Endometrium (tissue), 2 donors: ENCODE measurements around the gene RNF8.
"Not testable (repeated sequence)": the region's sequence is repeated elsewhere in the genome, so short reads cannot be mapped to it uniquely, and the experiment has no call there.

ENCODE experiments used
- FAIRE-seq: peaks from 2 replicates; lab custom pipeline; 2012; peaks lifted over from hg19 to GRCh38; lab: Jason Lieb, UNC
- donor health status: control.
- donor health status: control.

The RNF8 gene

DNA sequence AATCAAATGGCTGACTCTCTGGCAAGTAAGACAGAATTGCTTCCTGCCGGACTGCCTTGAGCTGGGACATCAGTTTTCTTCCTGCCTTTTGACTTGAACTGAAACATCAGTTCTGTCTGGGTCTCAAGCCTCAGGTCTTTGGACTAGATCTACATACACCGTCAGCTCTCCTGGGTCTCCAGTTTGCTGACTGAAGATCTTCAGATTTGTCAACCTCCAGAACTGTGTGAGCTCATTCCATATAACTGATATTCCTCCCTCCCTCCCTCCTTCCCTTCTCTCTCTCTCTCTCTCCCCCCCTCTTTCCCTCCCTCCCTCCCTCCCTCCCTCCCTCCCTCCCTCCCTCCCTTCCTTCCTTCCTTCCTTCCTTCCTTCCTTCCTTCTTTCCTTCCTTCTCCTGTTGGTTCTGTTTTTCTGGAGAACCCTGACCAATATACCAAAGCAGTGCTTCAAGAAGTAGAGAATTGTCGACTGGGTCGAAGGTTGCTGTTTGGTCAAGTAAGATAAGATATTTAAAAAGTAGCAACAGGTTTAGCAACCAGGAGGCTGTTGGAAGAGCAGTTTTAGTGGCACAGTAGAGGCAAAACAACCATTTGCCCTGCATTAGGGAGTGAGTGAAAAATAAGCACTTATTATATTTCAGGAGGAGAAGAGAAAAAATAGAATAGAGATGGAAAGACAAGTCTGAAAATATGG, 46.2 kb downstream of the RNF8 start:
- FAIRE-seq, result no peak

DNA sequence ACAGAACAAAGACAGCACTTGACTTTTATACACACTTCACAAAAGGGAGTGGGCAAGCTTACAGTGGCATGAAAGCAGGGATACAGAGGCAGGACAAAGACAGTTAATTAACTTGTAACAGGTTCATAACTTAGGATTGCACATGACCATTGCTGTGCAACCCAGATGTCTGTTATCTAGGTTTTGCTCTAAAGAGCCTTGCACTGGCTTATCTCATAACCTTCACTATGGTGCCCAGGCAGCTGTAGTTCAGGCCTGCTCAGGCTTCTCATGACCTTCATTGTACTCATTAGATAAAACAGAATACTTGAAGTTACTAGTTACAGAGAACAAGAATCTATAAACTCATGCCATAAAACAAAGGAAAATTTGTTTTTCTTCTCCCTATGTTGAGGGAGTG, 47.9 kb downstream of the RNF8 start:
- FAIRE-seq, result not testable (repeated sequence)

DNA sequence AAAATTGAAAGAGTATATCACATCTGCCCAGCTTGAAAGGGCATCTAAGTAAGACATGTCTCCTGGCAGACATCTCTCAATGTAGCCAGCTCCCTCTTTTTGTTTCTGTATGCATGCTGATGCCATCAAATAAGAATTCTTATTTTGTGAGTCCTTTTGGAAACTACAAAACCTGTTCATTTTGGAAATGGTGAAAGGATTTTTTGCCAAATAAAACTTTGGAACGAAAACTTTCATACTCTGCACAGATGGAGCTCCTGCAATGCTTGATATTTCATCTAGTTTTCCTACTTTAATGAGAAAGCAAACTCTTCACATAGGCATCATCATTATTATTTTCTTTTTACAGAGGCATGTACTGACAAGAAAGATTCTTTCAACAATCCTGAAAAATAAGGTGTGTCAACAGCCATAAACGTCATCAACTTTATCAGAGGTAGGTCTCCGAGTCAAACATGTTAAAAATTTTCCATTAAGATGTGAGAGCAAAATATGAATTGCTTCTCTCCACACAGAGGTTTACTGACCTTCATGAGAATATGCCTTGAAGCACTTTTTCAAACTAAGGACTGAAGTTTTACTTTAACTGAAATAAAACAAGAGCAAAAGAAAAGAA, 53.1 kb downstream of the RNF8 start:
- no peak for FAIRE-seq

DNA sequence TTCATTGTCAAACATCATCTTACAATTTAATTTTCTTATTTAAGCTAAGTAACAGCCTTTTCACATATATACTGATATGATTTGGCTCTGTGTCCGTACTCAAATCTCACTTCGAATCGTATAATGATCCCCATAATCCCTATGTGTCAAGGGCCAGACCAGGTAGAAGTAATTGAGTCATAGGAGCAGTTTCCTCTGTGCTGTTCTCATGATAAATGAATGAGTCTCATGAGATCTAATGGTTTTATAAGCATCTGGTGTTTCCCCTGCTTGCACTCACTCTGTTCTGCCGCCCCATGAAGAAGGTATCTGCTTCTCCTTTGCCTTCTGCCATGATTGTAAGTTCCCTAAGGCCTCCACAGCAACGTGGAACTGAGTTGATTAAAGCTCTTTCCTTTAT, 54.2 kb downstream of the RNF8 start:
- FAIRE-seq, result no peak

DNA sequence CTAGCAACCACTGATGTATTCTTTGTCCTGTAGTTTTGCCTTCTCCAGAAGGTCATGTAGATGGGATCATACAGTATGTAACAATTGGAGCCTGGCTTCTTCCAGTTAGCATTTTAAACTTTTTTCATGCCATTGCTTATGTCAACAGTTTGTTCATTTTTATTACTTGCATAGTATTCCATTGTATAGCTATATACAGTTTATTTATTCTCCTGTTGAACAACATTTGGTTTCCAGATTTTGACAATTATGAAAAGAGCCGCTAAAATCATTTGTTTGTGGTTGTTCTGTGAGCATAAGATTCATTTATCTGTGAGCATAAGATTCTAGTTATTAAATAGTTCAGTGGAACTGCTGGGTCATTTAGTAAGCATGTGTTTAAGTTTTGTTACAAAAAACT, 55.7 kb downstream of the RNF8 start:
- no peak for FAIRE-seq

DNA sequence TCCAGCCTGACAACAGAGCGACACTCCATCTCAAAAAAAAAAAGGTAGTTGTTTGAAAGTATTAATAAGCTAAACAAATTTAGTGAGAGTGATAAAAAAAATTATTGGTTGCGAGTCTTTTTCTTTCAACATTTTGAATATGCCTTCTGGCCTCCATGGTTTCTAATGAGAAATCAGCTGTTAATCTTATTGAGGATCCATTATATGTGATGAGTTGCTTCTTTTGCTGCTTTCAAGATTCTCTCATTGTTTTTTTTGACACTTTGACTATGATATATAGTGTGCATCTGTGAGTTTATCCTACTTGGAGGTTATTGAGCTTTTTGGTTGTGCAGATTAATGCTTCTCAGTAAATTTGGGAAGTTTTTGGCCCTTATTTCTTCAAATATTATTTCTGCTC, 63.6 kb downstream of the RNF8 start:
- FAIRE-seq, result no peak

DNA sequence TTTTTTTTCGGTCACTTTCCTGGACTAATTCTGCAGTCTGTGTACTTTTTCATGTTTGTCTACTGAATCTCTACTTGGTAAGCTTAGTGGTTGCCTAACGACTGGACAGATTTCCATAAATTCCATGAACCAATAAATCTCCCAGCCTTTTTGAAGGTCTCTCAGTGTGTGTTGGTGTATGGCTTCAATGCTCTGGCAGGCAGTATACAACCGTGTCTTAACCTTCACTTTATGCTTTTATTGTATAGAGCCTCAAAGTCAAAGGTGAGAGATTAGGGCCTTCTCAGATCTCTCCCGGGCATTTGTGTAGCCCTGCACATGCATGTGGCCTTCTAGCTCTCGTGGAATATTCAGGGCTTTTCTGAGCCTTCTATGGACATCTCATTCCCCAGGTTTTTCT, 64.9 kb downstream of the RNF8 start:
- no peak for FAIRE-seq

DNA sequence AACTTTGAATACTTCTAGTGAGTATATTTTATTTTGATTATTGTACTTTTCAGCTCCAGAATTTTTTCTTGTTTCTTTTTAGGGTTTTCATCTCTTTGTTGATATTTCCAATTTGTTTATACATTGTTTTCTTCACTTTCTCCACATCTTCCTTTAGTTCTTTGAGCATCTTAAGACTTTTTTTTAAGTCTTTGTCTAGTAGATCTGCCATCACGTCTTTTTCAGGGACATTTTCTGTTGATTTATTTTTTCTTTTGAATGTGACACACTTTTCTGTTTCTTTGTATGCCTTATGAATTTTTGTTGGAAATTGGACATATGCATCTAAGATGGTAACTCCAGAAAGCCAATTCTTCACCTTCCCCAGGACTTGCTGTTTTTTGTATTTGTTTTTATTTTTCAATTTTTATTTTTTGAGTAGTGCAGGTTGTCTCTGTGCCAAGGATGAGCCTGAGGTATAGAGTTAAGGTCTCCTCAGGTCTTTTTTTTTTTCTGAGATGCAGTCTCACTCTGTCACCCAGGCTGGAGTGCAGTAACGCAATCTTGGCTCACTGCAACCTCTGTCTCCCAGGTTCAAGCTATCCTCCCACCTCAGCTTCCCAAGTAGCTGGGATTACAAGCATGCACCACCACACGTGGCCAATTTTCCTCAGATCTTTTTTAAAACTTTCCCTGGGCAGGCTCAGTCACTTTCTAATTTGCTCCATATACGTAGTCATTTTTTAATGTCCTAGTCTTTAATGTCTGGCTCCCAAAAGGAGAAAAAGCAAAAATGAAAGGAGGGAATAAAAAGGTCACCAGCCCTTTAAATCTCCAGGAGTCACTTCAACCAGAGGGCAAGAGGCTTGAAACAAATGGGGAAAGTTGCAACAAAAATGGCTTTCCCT, 72.5 kb downstream of the RNF8 start:
- FAIRE-seq, result no peak

DNA sequence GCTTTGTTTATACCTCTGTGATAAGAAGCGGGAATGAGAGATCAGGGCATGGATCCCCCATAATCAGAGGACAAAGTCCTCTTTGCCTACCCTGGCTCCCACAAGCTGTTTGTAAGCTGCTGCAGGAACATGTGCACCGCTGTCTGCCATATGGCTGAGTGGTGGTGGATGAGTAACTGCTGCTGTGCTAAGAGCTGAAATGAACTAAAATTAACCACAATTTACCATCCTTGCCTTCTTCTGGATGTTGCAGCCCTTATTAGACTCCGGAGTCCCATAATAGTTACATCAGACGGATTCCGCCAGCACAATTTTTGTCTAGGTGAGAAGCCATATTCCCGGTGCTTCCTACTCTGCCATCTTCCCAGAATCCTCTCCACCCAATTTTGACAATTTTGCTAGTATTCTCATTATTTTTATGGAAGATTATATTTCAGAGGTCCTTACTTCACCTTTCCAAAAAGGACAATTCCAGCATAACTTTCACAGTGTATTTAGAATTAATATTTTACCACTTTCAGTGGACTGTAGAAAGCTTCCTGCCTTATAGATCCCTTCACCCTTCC, 73.2 kb downstream of the RNF8 start:
- no peak for FAIRE-seq

DNA sequence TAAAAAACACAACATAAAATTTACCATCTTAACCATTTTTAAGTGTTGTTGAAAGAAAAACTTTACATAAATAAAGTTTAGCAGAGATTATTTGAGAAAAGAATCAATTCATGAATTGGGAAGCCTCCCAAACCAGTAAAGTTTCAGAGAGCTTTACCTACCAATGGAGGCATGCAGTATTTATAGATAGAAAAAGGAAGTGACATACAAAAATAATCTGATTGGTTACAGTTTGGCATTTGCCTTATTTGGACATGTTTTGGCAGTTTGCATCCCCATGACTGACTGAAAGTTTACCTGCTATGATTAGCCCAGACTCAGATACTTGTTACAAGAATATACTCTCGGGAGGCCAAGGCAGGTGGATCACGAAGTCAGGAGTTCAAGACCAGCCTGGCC, 75.6 kb downstream of the RNF8 start:
- FAIRE-seq, result no peak

DNA sequence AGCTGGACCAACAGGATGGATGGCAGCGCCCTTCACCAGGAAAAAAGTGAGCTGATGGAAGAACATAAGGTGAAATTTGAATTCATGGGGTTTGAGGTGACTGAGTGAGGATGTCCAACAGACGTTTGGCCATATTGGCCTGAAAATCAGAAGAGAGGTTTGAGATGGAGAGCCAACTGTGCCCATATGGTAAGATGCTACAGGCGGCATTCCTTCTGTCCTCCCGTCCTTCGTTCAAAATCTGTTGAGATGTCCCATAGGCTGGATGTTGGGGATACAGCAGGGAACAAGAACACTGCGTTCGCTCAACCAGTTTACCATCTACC, 78.8 kb downstream of the RNF8 start:
- no peak for FAIRE-seq

DNA sequence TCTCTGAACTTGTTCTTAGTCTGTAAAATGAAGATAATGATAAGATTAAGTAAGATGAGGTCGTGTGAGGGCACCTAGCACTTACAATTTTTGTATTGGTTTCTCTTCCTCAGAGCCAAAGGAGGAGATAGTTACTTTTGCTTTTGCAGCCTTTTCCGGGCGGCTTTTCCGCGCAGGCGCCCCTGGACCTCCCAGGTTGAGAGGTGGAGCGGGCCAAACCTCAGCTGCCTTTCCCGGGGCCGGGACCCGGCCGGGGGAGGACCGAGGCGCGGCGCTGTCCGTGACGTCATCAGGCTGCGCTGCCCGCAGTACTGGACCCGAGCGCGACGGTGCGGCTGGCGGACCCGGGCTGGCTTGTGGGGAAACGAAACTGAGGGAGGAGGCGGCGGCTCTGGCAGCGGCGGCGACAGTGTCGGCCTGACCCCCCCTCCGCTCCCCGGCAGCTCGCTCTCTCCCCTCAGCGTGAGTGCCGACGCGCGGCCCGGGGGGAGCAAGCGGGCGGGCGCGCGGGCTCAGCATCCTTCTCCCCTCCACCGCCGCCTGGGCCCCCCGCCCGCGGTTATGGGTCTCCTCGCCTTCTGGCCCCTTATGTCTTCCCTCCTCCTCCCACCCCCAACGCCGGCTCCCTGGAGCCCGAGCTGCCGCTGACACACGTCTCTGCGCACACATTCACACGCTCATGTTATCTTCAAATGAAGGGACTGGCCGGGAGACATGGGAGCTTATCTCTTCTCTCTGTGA, 79.3 kb downstream of the RNF8 start, which contains the start of gene CMTR1:
Gene CMTR1, plus strand, starts transcription at position 306 of the 741 bp plus-strand sequence. CDS start 2,409 bp downstream, outside the sequence.
- FAIRE-seq, result peak; percentile 26

DNA sequence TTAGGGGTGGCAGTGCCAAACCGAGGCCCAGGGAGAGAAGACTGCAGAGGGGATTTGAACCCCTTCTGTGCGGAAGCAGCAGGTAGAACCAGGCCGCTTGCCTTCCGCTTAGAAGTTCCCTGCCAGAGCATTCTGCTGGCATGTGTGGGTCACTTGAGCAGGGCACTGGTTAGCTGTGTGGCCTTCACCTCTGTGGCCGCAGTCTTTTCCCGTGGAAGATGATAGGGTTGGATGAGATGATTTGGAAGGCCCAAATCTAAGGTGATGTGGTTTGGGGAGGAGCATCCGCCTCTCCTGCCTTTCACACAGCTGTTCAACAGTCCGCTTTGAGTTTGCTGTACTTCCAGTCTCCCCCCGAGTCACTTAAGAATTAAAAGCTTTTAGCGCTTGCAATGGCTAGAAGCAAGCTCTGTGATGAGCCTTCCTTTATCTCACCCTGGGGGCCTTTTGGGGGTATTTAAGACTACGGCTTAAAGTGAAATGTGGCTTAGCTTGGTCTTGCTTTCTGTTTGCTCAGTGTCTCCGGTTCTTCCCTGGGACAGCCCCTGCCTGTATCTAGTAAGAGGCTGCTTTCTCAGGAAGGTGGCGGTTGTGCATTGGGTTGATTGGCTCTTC, 80.0 kb downstream of the RNF8 start:
- no peak for FAIRE-seq

DNA sequence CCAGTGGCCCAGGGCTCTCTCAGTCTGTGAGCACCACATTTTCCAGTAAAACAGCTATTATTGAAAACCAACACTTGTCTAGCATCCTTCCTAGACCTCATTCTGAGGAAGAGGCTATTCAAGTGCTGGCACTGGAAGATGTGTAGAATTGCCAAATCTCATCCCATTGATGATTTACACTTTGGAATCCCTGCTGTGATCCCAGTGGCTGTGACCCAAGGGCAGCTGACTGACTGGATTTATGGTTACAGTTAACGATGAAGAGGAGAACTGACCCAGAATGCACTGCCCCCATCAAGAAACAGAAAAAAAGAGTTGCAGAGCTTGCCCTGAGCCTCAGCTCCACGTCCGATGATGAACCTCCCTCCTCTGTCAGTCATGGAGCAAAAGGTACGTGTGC, 81.6 kb downstream of the RNF8 start:
- no peak for FAIRE-seq

DNA sequence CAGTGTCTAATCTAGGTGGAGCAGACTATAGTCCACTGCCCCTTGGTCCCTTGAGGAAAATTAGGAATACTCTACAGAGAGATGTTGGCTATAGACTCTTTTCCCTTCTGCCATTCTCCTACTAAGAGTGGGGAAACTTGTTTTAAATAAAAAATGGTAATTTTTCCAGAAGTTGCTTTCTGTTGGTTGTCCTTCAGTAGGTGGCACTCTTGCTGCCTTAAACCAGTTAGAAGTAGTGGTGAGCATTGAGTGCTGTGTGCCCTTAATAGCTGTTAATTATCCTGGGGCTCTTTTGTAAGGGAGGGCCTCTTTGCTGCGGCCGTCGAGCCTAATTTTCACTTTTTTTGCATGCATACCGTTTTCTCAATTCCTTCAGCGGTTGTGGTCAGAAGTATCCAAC, 82.0 kb downstream of the RNF8 start:
- FAIRE-seq, result no peak

DNA sequence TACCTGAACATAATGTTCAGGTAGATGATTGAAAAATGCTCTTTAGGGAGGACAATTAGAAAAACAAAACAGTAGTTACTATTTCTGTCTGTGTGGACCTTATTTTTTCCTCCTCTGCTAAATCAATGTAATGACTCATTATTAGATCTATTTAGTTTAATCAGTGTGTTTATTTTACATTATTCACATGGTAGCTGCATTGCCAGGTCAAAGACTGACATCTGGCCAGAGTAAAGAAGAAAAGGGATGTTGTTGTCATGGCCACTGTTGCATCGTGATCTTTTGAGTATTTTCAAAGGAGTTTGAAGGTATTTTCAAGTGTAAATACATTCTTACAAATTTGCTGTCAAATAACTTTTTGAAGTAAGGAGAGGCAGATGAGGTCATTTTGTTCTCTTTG, 85.1 kb downstream of the RNF8 start:
- no peak for FAIRE-seq

DNA sequence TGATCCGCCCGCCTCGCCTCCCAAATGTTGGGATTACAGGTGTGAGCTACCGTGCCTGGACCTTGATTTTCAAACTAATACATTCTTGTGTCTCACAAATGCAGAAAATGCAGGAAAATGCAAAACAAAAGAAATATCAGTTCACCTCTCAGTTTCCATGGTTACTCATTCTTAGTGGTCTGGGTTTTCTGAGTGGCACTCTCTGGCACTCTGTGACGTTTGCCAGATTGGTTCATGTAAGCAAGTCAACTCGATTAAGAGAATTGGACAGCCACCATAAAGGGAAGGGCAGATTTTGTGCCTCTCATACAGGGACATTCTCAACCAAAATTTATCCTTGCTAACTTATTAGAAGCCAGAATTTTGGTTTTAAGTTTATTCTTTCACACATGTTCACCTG, 87.9 kb downstream of the RNF8 start:
- no peak for FAIRE-seq

DNA sequence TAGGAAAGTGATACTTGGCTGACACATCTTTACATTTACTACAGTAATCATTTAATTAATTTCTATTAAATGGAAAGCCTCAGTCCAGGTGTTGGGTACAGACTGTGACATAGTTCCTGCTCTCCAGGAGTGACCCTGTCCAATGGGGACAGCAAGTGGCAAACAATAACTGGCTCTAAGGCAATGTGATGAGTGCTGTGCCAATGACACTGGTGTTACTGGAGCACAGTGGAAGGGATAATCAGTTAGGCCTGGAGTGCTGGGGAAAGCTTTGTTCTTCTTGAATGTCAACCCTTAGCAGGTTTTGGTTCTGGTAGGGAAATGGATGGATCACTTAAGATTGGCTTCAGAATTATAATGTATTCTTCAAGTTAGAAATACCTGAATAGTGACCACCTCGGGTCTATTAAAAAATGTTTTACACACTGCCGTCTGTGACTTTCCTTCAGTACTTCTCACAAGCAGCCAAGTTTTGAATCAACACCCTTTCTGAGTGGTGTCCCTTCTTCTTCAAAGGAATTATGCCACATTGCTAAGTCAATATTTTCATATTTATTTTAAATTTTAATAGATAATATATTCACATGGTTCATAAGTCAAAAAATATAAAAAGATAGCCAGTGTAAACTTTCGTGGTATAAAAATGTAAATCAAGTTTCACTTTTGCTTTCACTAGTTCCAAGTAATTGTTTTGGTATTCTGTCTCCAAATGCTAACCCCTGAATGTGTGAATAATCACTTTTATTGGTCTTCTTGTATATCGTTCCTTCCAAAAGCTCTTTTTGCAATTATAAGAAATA, 88.8 kb downstream of the RNF8 start:
- FAIRE-seq, result no peak

DNA sequence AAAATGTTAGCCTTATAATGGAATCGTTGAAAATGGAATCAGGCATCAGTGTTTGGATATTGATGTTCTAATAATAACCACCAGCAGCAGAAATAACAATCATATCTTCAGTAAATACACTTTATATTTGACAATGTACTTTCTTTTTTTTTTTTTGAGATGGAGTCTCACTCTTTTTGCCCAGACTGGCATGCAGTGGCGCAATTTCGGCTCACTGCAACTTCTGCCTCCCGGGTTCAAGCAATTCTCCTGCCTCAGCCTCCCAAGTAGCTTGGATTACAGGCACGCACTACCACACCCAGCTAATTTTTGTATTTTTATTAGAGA, 89.4 kb downstream of the RNF8 start:
- not testable (repeated sequence) for FAIRE-seq
